HG02588 (cell line): Measurements from ENCODE around the gene KIF25.

Source experiments
- ATAC-seq: cut with Tn5 transposase; IDR thresholded peaks from one replicate; pipeline ENCODE4 v1.9.1; 2021; ENCODE audit warnings: mild to moderate bottlenecking, moderate library complexity; ENCODE audit not compliant: unreplicated experiment

Gene KIF25

GRCh38 chr6:168084465-168085160, 87.1 kb downstream of the KIF25 start:
- ATAC-seq, result no peak

GRCh38 chr6:168086066-168086465, 88.6 kb downstream of the KIF25 start:
- no peak for ATAC-seq

- no peak for ATAC-seq
These were observed 89.1 kb downstream of the KIF25 start for GRCh38 chr6:168086616-168087015.

- ATAC-seq, result no peak
These were observed 90.1 kb downstream of the KIF25 start for GRCh38 chr6:168087436-168088160.

GRCh38 chr6:168088161-168089053, 90.9 kb downstream of the KIF25 start:
- no peak for ATAC-seq

GRCh38 chr6:168089186-168090063, 92.0 kb downstream of the KIF25 start:
- no peak for ATAC-seq

GRCh38 chr6:168090064-168090690, 92.7 kb downstream of the KIF25 start:
- ATAC-seq, result no peak

- no peak for ATAC-seq
These were observed 93.2 kb downstream of the KIF25 start for GRCh38 chr6:168090706-168091105.

- no peak for ATAC-seq
These were observed 94.2 kb downstream of the KIF25 start for GRCh38 chr6:168091381-168092264.

GRCh38 chr6:168092541-168092940, 95.1 kb downstream of the KIF25 start:
- ATAC-seq, result no peak

GRCh38 chr6:168093071-168093505, 95.6 kb downstream of the KIF25 start:
- ATAC-seq, result no peak

GRCh38 chr6:168093634-168094033, 96.2 kb downstream of the KIF25 start:
- ATAC-seq, result no peak
